A673 (cell line): Measurements from ENCODE around the gene JKAMP. TPM values are rescaled to one million over a fixed set of nuclear protein-coding genes. Genes with fewer than 3 reads are reported as not detected.
"Not testable (repeated sequence)": the region's sequence is repeated elsewhere in the genome, so short reads cannot be mapped to it uniquely, and the experiment has no call there.

ENCODE experiments used
- BruUV-seq: library from RNA; stranded (reverse); fragments of 400-500 nt; replicated peaks from 2 replicates; lab custom pipeline; 2021; lab: Mats Ljungman, UMichigan
- CTCF ChIA-PET: fragments of 300-600 bp; sonication (Branson Sonifier 250); formaldehyde crosslinking; loops from one replicate; lab custom pipeline; 2022; ENCODE audit warnings: antibody characterized with exemption; lab: Charles Lee
- POLR2A ChIA-PET: fragments of 300-600 bp; sonication (Branson Sonifier 250); formaldehyde crosslinking; loops from one replicate; lab custom pipeline; 2022; ENCODE audit warnings: antibody characterized with exemption; ENCODE audit not compliant: low non-redundant PET; lab: Charles Lee
- DNase-seq: peaks from one replicate; pipeline ENCODE4 v3.0.0-alpha.2; 2015; ENCODE audit warnings: low spot score
- H3K27ac ChIP-seq: fragments of 200-600 bp; sonication (generic); 2 replicates; pipeline ENCODE4 v1.5.1; 2016; ENCODE audit warnings: mixed run types, low read depth, mild to moderate bottlenecking, mixed read lengths, antibody characterized with exemption, low read length; ENCODE audit not compliant: poor library complexity, severe bottlenecking
- H3K27me3 ChIP-seq: fragments of 200-600 bp; sonication (generic); replicated peaks from 2 replicates; pipeline ENCODE4 v1.6.1; 2017; ENCODE audit warnings: mixed run types, low read depth, mild to moderate bottlenecking, mixed read lengths, antibody characterized with exemption, low read length; ENCODE audit not compliant: insufficient read depth, poor library complexity
- H3K36me3 ChIP-seq: fragments of 200-600 bp; sonication (generic); 2 replicates; pipeline ENCODE4 v1.6.1; 2016; ENCODE audit warnings: mixed run types, mild to moderate bottlenecking, mixed read lengths, antibody characterized with exemption, low read length; ENCODE audit not compliant: insufficient read depth, poor library complexity, severe bottlenecking
- H3K4me1 ChIP-seq: fragments of 200-600 bp; sonication (generic); 2 replicates; pipeline ENCODE4 v1.6.1; 2017; ENCODE audit warnings: mixed run types, mild to moderate bottlenecking, mixed read lengths, antibody characterized with exemption, low read length; ENCODE audit not compliant: insufficient read depth, poor library complexity, severe bottlenecking
- H3K4me3 ChIP-seq: fragments of 200-600 bp; sonication (generic); 2 replicates; pipeline ENCODE4 v1.5.1; 2016; ENCODE audit warnings: low read depth, mixed run types, mild to moderate bottlenecking, mixed read lengths, low read length; ENCODE audit not compliant: poor library complexity, severe bottlenecking
- H3K9me3 ChIP-seq: fragments of 200-600 bp; sonication (generic); 2 replicates; pipeline ENCODE4 v1.6.1; 2016; ENCODE audit warnings: mixed run types, low read depth, mild to moderate bottlenecking, mixed read lengths, antibody characterized with exemption, low read length; ENCODE audit not compliant: poor library complexity, severe bottlenecking
- CTCF ChIP-seq: fragments of 300-800, 200-600 bp; sonication (generic); conservative IDR thresholded peaks from 2 replicates; pipeline ENCODE4 v1.5.1; 2017; ENCODE audit warnings: low read depth, mild to moderate bottlenecking, antibody characterized with exemption, low read length, moderate library complexity, mixed read lengths
- EZH2 ChIP-seq: fragments of 200-600 bp; sonication (generic); IDR thresholded peaks from 2 replicates; pipeline ENCODE4 v1.6.1; 2017; ENCODE audit warnings: borderline replicate concordance, low read depth, mild to moderate bottlenecking, mixed read lengths, antibody characterized with exemption, low read length; ENCODE audit not compliant: poor library complexity, severe bottlenecking
- intact Hi-C: fragments of 100-400 bp; cut with micrococcal nuclease; formaldehyde crosslinking; loops from one replicate; pipeline ENCODE4 v1.10.0; 2022; ENCODE audit not compliant: unreplicated experiment
- total RNA-seq: library from RNA; stranded (reverse); gene quantifications from 2 replicates; pipeline ENCODE4 v1.2.3, GENCODE V29; 2021

JKAMP gene
- total RNA-seq, 1 experiment from 2014 or later = 51.6 TPM

- Histone ChIP-seq H3K36me3 (no peaks in the 10 kb centered on the region), H3K4me3 (no peak overlapping the region), H3K9me3 (no peaks in the 10 kb centered on the region), H3K27me3 (peaks cover 3% of the 10 kb centered on the region), H3K27ac (no peak overlapping the region), H3K4me1 (no peaks in the 10 kb centered on the region)
- BruUV-seq = no TSS peak
- ChIA-PET CTCF (no interaction called here), POLR2A (no interaction called here)
- intact Hi-C loops = no loop called here
- no peak for TF ChIP-seq CTCF
- no peak for TF ChIP-seq EZH2
- no peak for DNase-seq
Observed at GRCh38 chr14:59438195-59438647, 46.1 kb upstream of the JKAMP start.

GRCh38 chr14:59439256-59439965 lies 44.9 kb upstream of the JKAMP start:
- no peak overlapping the region for H3K27ac ChIP-seq
- no peaks in the 10 kb centered on the region for H3K4me1 ChIP-seq
- no TSS peak for BruUV-seq
- intact Hi-C loops = no loop called here
- H3K36me3 ChIP-seq = no peaks in the 10 kb centered on the region
- CTCF ChIA-PET = no interaction called here
- H3K4me3 ChIP-seq = no peak overlapping the region
- DNase-seq = no peak
- H3K27me3 ChIP-seq = peaks cover 3% of the 10 kb centered on the region
- no peaks in the 10 kb centered on the region for H3K9me3 ChIP-seq
- TF ChIP-seq EZH2 (no peak), CTCF (no peak)
- POLR2A ChIA-PET = no interaction called here

GRCh38 chr14:59448673-59449072 lies 35.6 kb upstream of the JKAMP start:
- H3K4me3 ChIP-seq, H3K27ac ChIP-seq, DNase-seq, H3K4me1 ChIP-seq, POLR2A ChIA-PET, BruUV-seq, H3K9me3 ChIP-seq, H3K27me3 ChIP-seq, H3K36me3 ChIP-seq: not testable (repeated sequence)
- intact Hi-C loops = loop anchor here (10.0 kb wide), 1 partner anchor 424 kb away; no protein-coding TSS in a partner anchor
- CTCF ChIA-PET = interaction anchor here (0.7 kb wide), 1 partner anchor 947 kb away, joined by 11 read pairs; no protein-coding TSS in a partner anchor
